ENCODE data around the gene NMT1. TPM values are rescaled to one million over a fixed set of nuclear protein-coding genes. Genes with fewer than 3 reads are reported as not detected.

Gene NMT1
- total and polyA plus RNA-seq, 2 experiments from 2014 or later: 71.2 to 126 TPM

- H3K9me2 ChIP-seq (replicated peaks; ENCODE audit: insufficient read depth): no peaks in the 10 kb centered on the region
- peak overlapping the region; percentile 30 for H3K27ac ChIP-seq
- DNase-seq (ENCODE audit: low spot score): no peak
- no peaks in the 10 kb centered on the region for H3K27me3 ChIP-seq
- WGBS (ENCODE audit: low lambda C conversion rate, missing lambda C conversion rate): 97% methylated on average over 4 of the region's 4 CpGs
- TF ChIP-seq CTCF (IDR thresholded peaks at IDR 0.05; ENCODE audit: poor library complexity) (no peak), EZH2 (IDR thresholded peaks at IDR 0.05; ENCODE audit: borderline replicate concordance) (no peak), EZH2phosphoT487 (IDR thresholded peaks at IDR 0.05; ENCODE audit: low read depth, severe bottlenecking, unreplicated experiment) (no peak)
- no peak overlapping the region for H3K4me3 ChIP-seq
- peaks cover 79% of the 10 kb centered on the region for H3K79me2 ChIP-seq
- no peak overlapping the region for H2AFZ ChIP-seq
- no peak overlapping the region for H3K4me2 ChIP-seq
- peaks cover 28% of the 10 kb centered on the region for H3K4me1 ChIP-seq (ENCODE audit: insufficient read depth)
- no peaks in the 10 kb centered on the region for H3K36me3 ChIP-seq (replicated peaks; ENCODE audit: insufficient read depth, low read depth)
- H4K20me1 ChIP-seq (ENCODE audit: insufficient read depth, poor library complexity, severe bottlenecking): peaks cover 19% of the 10 kb centered on the region
- no peaks in the 10 kb centered on the region for H3K9me3 ChIP-seq (ENCODE audit: low read depth)
These were observed 93.9 kb downstream of the NMT1 start for GRCh38 chr17:45155029-45155428.

GRCh38 chr17:45155483-45155882, 94.4 kb downstream of the NMT1 start:
- TF ChIP-seq EZH2phosphoT487 (IDR thresholded peaks at IDR 0.05; ENCODE audit: low read depth, severe bottlenecking, unreplicated experiment) (no peak), CTCF (IDR thresholded peaks at IDR 0.05; ENCODE audit: poor library complexity) (no peak), EZH2 (IDR thresholded peaks at IDR 0.05; ENCODE audit: borderline replicate concordance) (no peak)
- Histone ChIP-seq H3K9me2 (replicated peaks; ENCODE audit: insufficient read depth) (no peaks in the 10 kb centered on the region), H4K20me1 (ENCODE audit: insufficient read depth, poor library complexity, severe bottlenecking) (peaks cover 14% of the 10 kb centered on the region), H3K27ac (peak overlapping the region; percentile 30), H3K27me3 (no peaks in the 10 kb centered on the region), H3K36me3 (replicated peaks; ENCODE audit: insufficient read depth, low read depth) (no peaks in the 10 kb centered on the region), H2AFZ (no peak overlapping the region), H3K4me1 (ENCODE audit: insufficient read depth) (peaks cover 28% of the 10 kb centered on the region), H3K9me3 (ENCODE audit: low read depth) (no peaks in the 10 kb centered on the region), H3K4me2 (no peak overlapping the region), H3K4me3 (no peak overlapping the region), H3K79me2 (peaks cover 79% of the 10 kb centered on the region)
- WGBS (ENCODE audit: low lambda C conversion rate, missing lambda C conversion rate): 88% methylated on average over 2 of the region's 2 CpGs
- no peak for DNase-seq (ENCODE audit: low spot score)

- Histone ChIP-seq H3K4me3 (no peak overlapping the region), H3K27ac (no peak overlapping the region), H3K9me2 (replicated peaks; ENCODE audit: insufficient read depth) (no peaks in the 10 kb centered on the region), H2AFZ (no peak overlapping the region), H3K4me1 (ENCODE audit: insufficient read depth) (peaks cover 28% of the 10 kb centered on the region), H4K20me1 (ENCODE audit: insufficient read depth, poor library complexity, severe bottlenecking) (peaks cover 6% of the 10 kb centered on the region), H3K9me3 (ENCODE audit: low read depth) (no peaks in the 10 kb centered on the region), H3K36me3 (replicated peaks; ENCODE audit: insufficient read depth, low read depth) (no peaks in the 10 kb centered on the region), H3K27me3 (no peaks in the 10 kb centered on the region), H3K4me2 (no peak overlapping the region), H3K79me2 (peaks cover 77% of the 10 kb centered on the region)
- TF ChIP-seq EZH2phosphoT487 (IDR thresholded peaks at IDR 0.05; ENCODE audit: low read depth, severe bottlenecking, unreplicated experiment) (no peak), EZH2 (IDR thresholded peaks at IDR 0.05; ENCODE audit: borderline replicate concordance) (no peak), CTCF (IDR thresholded peaks at IDR 0.05; ENCODE audit: poor library complexity) (no peak)
- DNase-seq (ENCODE audit: low spot score): no peak
- WGBS (ENCODE audit: low lambda C conversion rate, missing lambda C conversion rate): 96% methylated on average over 3 of the region's 3 CpGs
These were observed 95.1 kb downstream of the NMT1 start for GRCh38 chr17:45156242-45156641.

Small RNAs within 50 kb of the gene (microRNA-seq; reads per million reads assigned to microRNA genes)
- 2.2 reads per million for gene MIR6784

Small RNAs within 50 kb of the gene (small RNA-seq; reads per million reads assigned to genes)
- 0.25 reads per million for gene MIR6784
- gene RF00019: not detected

Other genes with a start within 250 kb of the NMT1 start
- 9.2 and 11.4 TPM in 2 replicates for gene GJC1, start 231.0 kb upstream of the NMT1 start, total RNA-seq
- 6.3 and 7.5 TPM in 2 replicates for gene GJC1, start 231.0 kb upstream of the NMT1 start, polyA plus RNA-seq
- gene HIGD1B, start 213.4 kb upstream of the NMT1 start, total RNA-seq: not detected in 2 replicates
- gene HIGD1B, start 213.4 kb upstream of the NMT1 start, polyA plus RNA-seq: 0.57 TPM in 1 of 2 replicates, not detected in the other
- 57.0 and 87.0 TPM in 2 replicates for gene EFTUD2, start 161.9 kb upstream of the NMT1 start, total RNA-seq
- gene EFTUD2, start 161.9 kb upstream of the NMT1 start, polyA plus RNA-seq: 65.2 and 65.6 TPM in 2 replicates
- gene GFAP, start 145.8 kb upstream of the NMT1 start, total RNA-seq: 0.10 and 1.6 TPM in 2 replicates
- not detected in 2 replicates for gene GFAP, start 145.8 kb upstream of the NMT1 start, polyA plus RNA-seq
- gene KIF18B, start 113.5 kb upstream of the NMT1 start, total RNA-seq: 1.8 and 2.1 TPM in 2 replicates
- gene KIF18B, start 113.5 kb upstream of the NMT1 start, polyA plus RNA-seq: 4.3 and 5.0 TPM in 2 replicates
- 12.8 and 15.1 TPM in 2 replicates for gene C1QL1, start 93.0 kb upstream of the NMT1 start, total RNA-seq
- gene C1QL1, start 93.0 kb upstream of the NMT1 start, polyA plus RNA-seq: 54.9 and 68.3 TPM in 2 replicates
- gene DCAKD, start 9.7 kb upstream of the NMT1 start, total RNA-seq: 31.3 and 47.4 TPM in 2 replicates
- gene DCAKD, start 9.7 kb upstream of the NMT1 start, polyA plus RNA-seq: 29.9 and 33.3 TPM in 2 replicates
- 49.2 and 69.7 TPM in 2 replicates for gene PLCD3, start 71.2 kb downstream of the NMT1 start, total RNA-seq
- gene PLCD3, start 71.2 kb downstream of the NMT1 start, polyA plus RNA-seq: 35.7 and 41.8 TPM in 2 replicates
- 8.1 and 8.2 TPM in 2 replicates for gene ACBD4, start 74.4 kb downstream of the NMT1 start, total RNA-seq
- gene ACBD4, start 74.4 kb downstream of the NMT1 start, polyA plus RNA-seq: 11.2 and 13.7 TPM in 2 replicates
- 17.1 and 19.2 TPM in 2 replicates for gene HEXIM1, start 87.2 kb downstream of the NMT1 start, total RNA-seq
- 13.5 and 14.5 TPM in 2 replicates for gene HEXIM1, start 87.2 kb downstream of the NMT1 start, polyA plus RNA-seq
- gene HEXIM2, start 100.6 kb downstream of the NMT1 start, total RNA-seq: 6.7 and 12.2 TPM in 2 replicates
- 7.6 and 10.5 TPM in 2 replicates for gene HEXIM2, start 100.6 kb downstream of the NMT1 start, polyA plus RNA-seq
- gene FMNL1, start 160.6 kb downstream of the NMT1 start, total RNA-seq: 0.30 and 1.4 TPM in 2 replicates
- 1.2 and 2.9 TPM in 2 replicates for gene FMNL1, start 160.6 kb downstream of the NMT1 start, polyA plus RNA-seq
- not detected in 2 replicates for gene SPATA32, start 200.8 kb downstream of the NMT1 start, total RNA-seq
- 0.19 and 0.31 TPM in 2 replicates for gene SPATA32, start 200.8 kb downstream of the NMT1 start, polyA plus RNA-seq